Stimulated activated CD4-positive, alpha-beta T cell treated with anti-CD3 and anti-CD28 coated beads, Interleukin-12 subunit alpha, Interleukin-12 subunit beta, amount 100 ng/mL, for 4 hours (primary cell): ENCODE measurements around the gene RRBP1.

ENCODE experiments used
- DNase-seq: peaks from one replicate; pipeline ENCODE4 v3.0.0-alpha.2; 2020

The RRBP1 gene

GRCh38 chr20:17605131-17605660 is 76.8 kb downstream of the RRBP1 start:
- DNase-seq: no peak

GRCh38 chr20:17602493-17602892 is 79.5 kb downstream of the RRBP1 start:
- no peak for DNase-seq

GRCh38 chr20:17601957-17602356 is 80.1 kb downstream of the RRBP1 start:
- no peak for DNase-seq

GRCh38 chr20:17598013-17598550 is 84.0 kb downstream of the RRBP1 start:
- no peak for DNase-seq

GRCh38 chr20:17595856-17596255 is 86.2 kb downstream of the RRBP1 start:
- DNase-seq: no peak

- no peak for DNase-seq
Observed at GRCh38 chr20:17594443-17594842, 87.6 kb downstream of the RRBP1 start.

- no peak for DNase-seq
Observed at GRCh38 chr20:17593902-17594301, 88.1 kb downstream of the RRBP1 start.

GRCh38 chr20:17590245-17590644 is 91.8 kb downstream of the RRBP1 start:
- no peak for DNase-seq

- DNase-seq: no peak
Observed at GRCh38 chr20:17589161-17589834, 92.7 kb downstream of the RRBP1 start.

GRCh38 chr20:17587824-17588223 is 94.2 kb downstream of the RRBP1 start:
- DNase-seq: no peak

GRCh38 chr20:17587148-17587547 is 94.9 kb downstream of the RRBP1 start:
- DNase-seq: no peak

- no peak for DNase-seq
Observed at GRCh38 chr20:17586250-17586649, 95.8 kb downstream of the RRBP1 start.

GRCh38 chr20:17584689-17585088 is 97.4 kb downstream of the RRBP1 start:
- DNase-seq: no peak

GRCh38 chr20:17583126-17583525 is 98.9 kb downstream of the RRBP1 start:
- no peak for DNase-seq

- DNase-seq: no peak
Observed at GRCh38 chr20:17580895-17581294, 101.1 kb downstream of the RRBP1 start.

- DNase-seq: no peak
Observed at GRCh38 chr20:17579369-17580039, 102.5 kb downstream of the RRBP1 start.

- DNase-seq: no peak
Observed at GRCh38 chr20:17576215-17576614, 105.8 kb downstream of the RRBP1 start.

GRCh38 chr20:17573463-17573862 is 108.6 kb downstream of the RRBP1 start:
- DNase-seq: no peak

- no peak for DNase-seq
Observed at GRCh38 chr20:17572034-17572638, 109.9 kb downstream of the RRBP1 start.

GRCh38 chr20:17571153-17571527 is 110.9 kb downstream of the RRBP1 start:
- no peak for DNase-seq

GRCh38 chr20:17570347-17571152 is 111.5 kb downstream of the RRBP1 start:
- peak; percentile 21 for DNase-seq

GRCh38 chr20:17569616-17570346 is 112.3 kb downstream of the RRBP1 start, which contains the start of gene DSTN:
DSTN (plus strand) TSS chr20:17570075; CDS start chr20:17570209, 134 bp downstream.
- DNase-seq: peak; percentile 85
